NCI-H2081 treated with DMSO at 0.1 percent for 48 hours (cell line): Measurements from ENCODE around the gene UBAP2L.
"Not testable (repeated sequence)": the region's sequence is repeated elsewhere in the genome, so short reads cannot be mapped to it uniquely, and the experiment has no call there.

Source experiments
- DNase-seq: peaks from one replicate; lab custom pipeline; 2025; lab: John Stamatoyannopoulos, UW

UBAP2L gene

DNA sequence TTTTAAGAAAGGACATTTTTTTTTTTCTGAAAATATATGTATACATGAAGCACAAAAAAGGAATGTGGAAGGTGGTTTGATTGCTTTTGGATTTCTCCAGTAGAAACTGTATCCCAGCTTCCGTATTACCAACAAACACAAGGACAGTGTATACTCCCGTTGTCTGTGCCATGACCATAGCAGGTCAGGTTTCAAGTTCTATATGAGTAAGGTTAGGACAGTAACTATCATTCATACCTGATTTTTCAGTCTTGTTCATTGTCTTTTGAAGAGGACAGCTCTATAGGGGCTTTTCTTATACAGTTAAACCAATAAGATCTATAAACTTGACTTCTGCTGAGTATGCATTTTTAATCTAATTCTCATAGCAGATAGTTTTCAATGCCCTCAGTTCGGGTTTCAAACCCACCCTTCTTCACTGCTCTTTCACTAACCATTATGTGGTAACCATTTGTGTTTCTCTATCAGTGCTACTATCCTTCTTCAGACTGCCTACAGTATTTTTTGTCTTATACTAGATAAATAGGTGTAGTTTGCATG lies 19.6 kb downstream of the UBAP2L start:
- no peak for DNase-seq

DNA sequence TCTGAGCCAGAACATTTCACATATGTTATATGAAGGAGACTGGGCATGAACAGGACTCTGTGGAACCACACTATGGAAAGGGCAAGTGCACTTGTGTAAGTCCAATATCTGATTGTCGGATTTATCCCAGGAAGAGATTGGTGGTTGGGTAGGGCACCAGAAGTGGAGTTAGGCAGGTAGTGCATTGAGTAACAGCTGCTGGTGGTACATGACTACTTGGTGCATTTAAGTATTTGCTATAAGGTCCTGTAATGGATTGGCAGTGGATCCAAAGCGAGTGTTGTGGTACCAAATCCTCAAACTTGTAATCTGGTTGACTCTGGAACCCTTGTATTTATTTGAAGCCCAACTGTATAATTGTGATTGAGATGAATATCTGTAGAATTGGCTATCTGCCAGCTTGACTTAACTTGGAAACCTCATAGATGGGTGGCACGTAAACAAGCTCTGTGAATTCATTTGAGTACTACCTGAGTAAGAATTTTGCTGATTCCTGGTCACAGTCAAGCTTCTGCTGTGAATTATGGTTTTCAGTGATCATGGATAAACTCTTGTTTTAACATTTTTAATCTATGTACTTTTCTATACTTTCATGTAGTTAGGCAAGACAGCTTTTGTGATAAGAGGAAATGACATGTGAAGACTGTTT lies 21.1 kb downstream of the UBAP2L start:
- no peak for DNase-seq

DNA sequence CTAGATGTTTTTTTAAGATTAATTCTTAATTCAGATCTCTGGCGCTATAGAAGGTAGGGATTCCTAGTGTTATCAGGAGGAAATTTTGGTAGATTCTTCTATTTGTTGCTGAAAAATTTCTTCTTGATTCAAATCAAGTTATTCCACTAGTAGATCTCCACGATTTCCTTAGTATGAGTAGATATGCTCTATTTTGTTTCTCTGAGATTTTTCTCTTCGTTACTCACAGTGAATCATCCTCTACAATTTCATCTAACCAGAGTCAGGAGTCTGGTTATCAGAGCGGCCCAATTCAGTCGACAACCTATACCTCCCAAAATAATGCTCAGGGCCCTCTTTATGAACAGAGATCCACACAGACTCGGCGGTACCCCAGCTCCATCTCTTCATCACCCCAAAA lies 32.9 kb downstream of the UBAP2L start:
- DNase-seq: no peak

DNA sequence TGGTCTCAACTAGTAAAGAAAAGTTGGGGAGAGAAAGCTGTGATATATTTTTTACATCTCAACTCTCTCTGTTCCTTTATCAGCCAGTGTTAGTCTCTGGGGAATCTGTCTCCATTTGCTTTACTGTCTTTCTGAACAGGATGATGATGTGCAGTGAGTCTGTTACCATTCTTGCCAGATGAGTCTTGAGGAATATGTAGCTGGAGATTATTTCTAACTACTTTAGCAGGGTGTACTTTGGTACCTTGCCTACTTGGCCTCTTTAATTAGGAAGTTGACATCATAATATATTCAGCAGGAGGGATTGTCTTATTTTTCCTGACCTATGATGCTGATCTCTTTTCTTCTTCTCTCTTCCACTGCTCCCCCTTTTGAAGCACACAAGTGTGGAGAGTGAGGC lies 35.9 kb downstream of the UBAP2L start:
- no peak for DNase-seq

DNA sequence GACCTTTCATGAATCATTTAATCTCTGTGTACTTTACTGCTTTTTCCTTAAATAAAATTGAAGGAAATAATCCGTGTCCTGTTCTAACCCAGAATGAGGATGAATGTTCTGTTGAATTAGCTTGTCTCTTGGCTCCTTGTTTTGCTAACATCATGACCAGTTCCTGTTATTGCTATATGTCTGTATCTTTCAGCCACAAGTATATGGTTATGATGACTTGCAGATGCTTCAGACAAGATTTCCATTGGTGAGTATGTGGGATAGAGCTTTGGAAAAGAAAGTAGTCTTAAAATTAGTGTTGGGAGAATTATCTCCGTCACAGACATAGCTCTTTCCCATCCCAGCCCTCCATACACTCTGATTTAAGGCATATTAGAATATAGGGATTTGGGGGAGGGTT lies 38.0 kb downstream of the UBAP2L start:
- DNase-seq: no peak

DNA sequence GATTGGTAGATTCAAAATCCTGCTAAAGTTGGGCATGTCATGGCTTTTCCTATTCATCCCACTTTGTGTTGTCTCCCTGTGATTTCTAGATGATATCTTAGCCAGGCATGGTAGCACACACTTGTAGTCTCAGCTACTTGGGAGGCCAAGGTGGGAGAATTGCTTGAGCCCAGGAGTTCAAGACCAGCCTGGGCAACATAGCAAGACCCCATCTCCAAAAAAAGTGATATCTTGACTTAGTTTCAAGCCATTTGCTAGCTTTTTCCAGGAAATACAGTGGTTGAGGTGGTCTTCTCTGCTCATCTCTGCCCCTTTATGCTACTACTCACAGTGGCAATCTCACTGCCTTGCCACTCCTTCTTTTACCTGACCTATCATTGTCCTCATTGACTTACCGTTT lies 39.4 kb downstream of the UBAP2L start:
- DNase-seq: no peak

DNA sequence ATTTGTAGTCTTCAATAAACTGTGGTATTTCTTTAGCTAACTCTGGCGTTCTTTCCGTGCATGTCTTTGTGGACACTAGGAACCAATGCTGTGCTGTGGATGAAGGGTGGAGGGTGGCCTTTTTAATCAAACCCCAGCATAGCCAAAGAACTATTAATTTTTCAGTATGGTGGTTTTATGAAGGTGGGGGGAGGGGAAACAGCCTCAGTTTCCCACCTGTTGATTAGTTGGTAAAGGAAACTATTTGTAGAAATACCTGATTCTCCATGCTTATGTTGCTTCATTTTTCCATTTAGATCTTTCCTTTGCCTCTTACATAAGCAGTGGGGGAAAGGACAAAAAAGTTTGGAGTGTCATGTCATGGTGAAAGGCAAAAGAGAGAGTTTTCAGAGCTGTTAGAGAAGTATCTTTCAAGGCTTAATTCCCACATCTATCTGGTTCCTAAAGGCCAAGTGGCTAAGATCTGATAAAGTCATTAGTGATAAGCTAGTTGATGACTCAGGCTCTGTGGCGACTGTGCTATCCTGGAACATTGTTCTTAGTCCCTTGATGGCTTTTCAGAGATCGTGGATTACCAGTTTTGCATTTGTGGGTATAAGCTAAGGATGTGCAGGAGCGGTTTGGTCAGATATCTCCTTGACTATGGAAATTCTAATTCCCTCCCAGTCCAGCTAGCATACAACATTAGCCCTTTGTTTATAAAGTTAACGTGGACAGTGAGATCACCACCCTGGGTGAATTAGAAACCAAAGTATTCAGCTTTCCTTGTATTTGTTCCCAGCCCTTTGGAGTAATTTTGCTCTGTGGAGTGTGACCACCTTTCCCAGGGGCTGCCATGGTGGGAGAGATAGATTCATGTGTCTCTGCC lies 42.9 kb downstream of the UBAP2L start:
- DNase-seq: no peak

DNA sequence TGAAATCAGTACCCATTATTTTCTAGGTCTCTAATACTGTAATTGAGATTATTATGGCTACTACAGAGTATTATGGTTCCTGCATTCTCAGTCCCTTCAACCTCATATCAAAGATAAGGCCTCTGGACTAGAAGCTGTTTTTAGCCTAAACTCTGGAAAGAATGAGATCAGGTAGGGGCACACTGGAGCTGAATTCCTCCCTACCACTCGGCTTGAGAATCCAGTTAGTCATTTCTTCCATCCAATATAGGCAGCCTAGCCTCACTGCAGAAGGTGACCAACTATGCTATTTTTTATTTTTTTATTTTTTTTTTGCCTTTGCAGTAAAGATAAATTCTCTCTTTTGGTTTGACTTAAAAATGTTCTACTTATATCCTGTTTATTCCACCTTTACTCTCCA lies 43.7 kb downstream of the UBAP2L start:
- no peak for DNase-seq

DNA sequence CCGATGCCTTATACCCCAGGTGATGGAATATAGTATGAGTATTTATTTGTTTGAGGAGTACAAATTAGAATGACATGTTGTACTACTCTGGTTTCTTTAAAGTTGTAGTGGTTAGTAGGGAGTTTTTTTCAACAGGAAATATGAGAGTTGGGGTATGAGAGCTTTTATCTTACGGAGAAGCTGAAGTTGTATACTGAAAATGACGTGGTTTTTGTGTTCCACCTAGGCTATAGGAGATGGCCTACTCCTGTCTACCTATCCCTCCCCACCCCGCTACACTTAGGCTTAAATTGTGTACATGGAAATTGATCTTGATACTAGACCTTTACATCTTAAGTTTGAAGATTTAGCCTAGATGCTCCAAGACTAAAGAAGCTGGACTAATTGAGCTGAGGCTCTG lies 44.8 kb downstream of the UBAP2L start:
- no peak for DNase-seq

DNA sequence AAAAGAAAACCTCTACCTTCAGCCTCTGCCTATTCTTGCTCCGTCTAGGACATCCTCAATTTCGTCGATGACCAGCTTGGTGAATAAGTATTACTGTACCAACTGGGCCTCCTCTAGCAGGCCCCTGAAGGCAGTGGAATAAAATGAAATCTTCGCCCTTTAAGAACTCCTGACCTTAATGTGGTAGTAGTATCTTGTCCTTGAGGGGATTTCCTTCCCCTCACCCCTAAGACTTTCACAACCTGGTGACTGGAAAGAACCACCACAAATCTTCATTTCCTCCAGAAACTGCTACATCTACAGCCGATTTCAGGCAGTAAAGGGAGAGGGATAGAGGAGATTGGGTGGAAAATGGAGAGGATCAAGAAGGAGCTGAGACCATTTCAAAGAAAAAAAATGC lies 50.1 kb downstream of the UBAP2L start:
- no peak for DNase-seq

DNA sequence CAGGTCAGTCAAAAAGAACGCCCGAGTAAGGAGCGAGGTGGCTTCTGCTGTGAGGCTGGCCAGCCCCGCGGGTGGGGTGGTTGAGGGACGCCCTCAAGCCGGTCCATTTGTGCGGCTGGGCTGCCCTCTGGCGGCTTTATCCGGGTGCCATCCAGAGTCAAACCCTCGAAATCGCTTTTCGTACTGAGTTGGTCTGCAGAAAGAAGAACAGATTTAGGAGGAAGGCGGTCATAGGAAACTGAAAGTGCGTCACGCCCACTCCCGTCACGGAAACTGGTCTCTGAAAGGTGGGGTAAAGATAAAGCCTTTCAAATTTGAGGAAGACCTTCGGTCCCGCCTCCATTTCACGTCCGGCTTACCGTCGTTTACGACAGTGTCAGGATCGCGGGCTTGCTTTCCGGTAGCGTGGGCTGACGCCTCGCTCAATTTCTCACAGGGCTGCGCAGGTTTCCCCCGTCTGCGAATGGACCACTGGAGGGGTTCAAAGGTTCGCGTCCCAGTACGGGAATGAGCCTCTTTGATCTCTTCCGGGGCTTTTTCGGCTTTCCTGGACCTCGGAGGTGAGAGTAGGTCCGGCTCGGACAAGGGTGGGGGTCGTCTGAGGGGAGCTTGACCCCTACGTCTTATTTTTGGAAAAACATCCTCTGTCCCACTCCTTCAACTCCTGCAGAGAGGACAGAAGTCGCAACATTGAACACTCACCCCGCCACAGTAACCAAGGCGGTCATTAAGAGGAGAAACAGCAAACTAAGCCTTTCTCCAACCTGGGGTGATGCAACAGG lies 51.7 kb downstream of the UBAP2L start, which contains the start of gene HAX1:
Gene HAX1, plus strand, starts transcription at position 413 of the 782 bp plus-strand sequence. Its CDS starts 95 bp downstream, at position 508.
- DNase-seq: peak; percentile 86

DNA sequence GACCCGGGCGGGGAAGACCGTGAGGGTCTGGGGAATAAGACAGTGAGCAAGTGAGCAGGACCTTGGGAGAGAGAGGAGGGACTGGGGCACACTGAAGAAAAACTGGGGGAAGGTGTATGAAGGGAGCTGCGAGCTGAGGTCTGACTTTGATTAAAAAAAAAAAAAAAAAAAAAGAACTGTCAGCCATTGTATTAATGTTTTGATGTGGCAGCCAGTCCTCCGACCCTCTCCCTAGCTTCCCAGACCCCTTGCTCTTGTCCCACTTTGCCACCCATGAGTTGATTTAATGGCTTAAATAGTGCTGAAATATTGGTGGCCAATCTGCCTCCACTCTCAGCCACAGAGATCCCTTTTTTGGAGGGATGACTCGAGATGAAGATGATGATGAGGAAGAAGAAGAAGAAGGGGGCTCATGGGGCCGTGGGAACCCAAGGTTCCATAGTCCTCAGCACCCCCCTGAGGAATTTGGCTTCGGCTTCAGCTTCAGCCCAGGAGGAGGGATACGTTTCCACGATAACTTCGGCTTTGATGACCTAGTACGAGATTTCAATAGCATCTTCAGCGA lies 52.3 kb downstream of the UBAP2L start:
- DNase-seq: no peak

DNA sequence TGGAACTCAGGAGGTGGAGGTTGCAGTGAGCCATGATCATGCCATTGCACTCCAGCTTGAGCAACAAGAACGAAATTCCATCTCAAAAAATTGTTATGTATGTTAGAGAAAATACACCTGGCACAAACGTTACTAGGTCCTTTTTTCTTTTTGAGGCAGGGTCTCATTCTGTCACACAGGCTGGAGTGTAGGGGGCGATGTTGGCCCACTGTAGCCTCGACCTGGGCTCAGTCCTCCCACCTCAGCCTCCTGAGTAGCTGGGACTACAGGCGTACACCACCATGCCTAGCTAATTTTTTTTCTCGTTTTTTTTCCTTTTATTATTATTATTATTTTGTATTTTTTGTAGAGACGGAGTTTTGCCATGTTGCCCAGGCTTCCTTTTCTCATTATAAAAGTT lies 56.0 kb downstream of the UBAP2L start:
- DNase-seq: no peak

DNA sequence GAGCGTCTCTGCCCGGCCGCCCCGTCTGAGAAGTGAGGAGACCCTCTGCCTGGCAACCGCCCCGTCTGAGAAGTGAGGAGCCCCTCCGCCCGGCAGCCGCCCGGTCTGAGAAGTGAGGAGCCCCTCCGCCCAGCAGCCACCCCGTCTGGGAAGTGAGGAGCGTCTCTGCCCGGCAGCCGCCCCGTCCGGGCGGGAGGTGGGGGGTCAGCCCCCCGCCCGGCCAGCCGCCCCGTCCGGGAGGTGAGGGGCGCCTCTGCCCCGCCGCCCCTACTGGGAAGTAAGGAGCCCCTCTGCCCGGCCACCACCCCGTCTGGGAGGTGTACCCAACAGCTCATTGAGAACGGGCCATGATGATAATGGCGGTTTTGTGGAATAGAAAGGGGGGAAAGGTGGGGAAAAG lies 66.8 kb downstream of the UBAP2L start:
- DNase-seq: not testable (repeated sequence)

DNA sequence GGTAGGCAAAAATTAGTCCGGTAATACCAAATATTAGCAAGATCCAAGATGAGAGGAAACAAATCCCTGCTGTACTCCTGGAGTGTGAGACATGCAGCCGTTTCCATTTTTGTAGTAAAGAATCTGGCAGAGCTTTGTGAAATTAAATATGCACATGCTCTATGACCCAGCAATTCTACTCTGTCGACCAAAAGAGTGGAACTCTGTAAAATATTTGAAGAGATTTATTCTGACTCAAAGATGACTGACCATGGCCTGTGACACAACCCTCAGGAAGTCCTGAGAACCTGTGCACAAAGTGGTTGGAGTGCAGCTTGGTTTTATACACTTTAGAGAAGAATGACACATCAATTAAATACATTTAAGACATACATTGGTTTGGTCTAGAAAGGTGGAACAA lies 67.9 kb downstream of the UBAP2L start:
- no peak for DNase-seq

DNA sequence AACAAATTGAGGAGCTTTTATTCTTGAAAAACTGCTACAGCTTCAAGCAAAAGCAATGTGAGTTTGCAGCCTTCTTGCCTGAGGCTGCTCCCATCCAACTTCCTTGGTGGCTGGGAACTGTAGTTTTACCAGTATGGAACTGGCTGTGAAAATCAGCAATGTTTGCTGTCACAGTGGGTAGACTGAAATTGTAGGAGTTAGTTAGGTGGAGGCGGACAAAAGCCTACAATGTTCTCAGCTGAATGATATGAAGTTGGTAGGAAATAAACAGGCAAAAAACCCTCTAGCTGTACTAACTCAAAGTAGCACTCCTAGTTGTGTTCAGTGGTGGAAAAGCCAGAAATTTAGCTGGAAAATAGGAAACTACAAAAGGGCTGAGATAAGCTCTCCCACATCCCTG lies 70.2 kb downstream of the UBAP2L start:
- DNase-seq: no peak

DNA sequence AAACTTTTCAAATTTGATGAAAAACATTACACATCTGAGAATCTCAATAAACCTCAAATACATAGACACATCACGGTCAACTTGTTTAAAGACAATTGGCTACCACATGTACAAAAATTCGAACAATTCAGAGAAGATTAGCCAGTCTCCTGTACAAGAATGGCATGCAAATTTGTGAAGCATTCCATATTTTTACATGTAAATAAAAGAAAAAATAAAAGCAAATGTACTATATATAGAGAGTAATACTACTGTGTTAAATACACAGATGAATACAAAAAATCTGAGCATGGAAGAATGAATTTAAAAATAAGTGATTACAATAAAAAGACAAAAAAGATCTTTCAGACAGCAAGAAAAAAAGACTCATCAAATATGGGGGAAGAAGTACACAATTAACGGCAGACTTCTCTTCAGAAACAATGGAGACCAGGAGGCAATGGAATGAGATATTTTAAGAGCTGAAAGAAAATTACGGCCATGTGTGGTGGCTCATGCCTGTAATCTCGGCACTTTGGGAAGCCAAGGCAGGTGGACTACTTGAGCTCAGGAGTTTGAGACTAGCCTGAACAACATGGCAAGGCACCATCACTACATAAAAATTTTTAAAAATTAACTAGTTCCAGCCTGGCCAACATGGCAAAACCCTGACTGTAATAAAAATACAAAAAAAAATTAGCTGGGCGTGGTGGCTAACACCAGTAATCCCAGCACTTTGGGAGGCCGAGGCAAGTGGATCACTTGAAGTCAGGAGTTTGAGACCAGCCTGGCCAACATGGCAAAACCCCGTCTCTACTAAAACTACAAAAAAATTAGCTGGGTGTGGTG lies 74.9 kb downstream of the UBAP2L start:
- no peak for DNase-seq

DNA sequence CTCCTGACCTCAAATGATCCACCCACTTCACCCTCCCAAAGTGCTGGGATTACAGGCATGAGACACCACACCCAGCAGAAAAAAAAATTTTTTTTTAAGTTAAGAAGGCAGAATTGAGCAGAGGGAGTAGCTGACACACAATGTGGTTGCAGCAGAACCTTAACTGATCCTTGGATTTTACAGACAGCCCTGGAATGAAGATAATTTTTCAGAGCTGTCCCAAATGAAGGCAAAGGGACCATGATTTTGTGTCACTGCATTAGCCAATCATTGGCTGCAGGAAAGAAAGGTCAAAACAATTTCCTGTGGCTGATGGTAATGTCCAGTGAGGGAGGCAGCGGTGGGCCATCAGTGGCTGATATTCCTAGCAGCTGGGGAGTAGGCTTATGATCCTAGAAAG lies 80.8 kb downstream of the UBAP2L start:
- DNase-seq: no peak

DNA sequence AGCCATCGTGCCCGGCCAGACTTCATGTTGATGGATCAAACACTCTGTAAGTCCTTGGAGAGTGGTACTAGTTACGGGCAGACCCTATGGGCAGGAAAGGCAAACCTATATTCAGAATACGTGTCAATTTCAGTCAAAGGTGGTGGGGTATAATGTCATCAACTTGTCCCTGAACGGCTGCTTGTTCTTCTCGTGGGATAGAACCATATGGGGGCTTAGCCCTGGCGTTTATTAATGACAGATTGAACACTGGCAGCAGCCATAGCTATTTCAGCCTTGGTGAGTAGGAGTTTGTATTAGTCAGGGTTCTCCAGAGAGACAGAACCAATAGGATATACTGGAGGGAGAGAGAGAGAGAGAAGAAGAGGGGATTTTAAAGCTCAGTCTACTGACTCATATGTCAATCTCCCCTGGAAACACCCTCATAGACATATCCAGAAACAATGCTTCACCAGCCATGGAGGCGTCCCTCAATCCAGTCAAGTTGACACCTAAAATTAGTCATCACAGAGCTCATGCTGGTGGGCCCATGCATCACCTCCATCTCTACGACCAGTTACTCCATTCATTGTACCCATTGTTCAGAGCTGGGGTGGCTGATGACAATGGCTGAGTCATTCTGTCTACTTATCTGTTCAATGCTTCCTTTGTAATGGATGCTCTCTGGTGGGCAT lies 84.0 kb downstream of the UBAP2L start:
- no peak for DNase-seq

DNA sequence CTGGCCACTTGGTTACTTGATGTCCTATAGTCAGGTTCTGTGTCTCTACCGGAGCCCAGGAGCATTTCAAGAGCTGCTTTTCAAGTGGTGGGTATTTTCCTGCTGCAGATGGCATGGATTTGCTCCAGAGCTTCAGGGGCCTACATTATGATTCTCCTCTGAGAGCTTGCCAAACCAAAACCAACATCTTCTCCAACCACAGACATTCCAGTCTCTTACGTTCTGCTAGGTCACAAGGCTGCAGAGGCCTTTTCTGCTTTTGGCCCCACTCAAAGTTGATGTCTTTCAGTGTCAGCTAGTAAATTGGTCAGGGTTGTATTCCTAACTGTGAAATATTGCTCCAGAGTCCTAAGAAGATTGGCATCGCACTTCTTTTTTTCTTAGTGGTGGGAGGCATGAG lies 85.4 kb downstream of the UBAP2L start:
- DNase-seq: no peak
